Psoas muscle (tissue), 8 donors: Measurements from ENCODE around the gene ATP9B. TPM values are rescaled to one million over a fixed set of nuclear protein-coding genes. Genes with fewer than 3 reads are reported as not detected.

Experiments
- ATAC-seq, 4 donors: fragments of 200-7000 bp; cut with Tn5 transposase; one replicate each; pipeline ENCODE4 v1.9.1; 2020; ENCODE audit warnings: moderate library complexity in 3 of 4, mild to moderate bottlenecking in 2 of 4
- DNase-seq, 2 donors: peaks; one replicate each; pipeline ENCODE4 v3.0.0-alpha.2; 2020
- H3K27ac ChIP-seq: fragments of 200-600 bp; one replicate; pipeline ENCODE4 v1.8.0; 2022
- H3K27me3 ChIP-seq, 3 donors: fragments of 200-600 bp in 1 of 3; one replicate each; pipeline versions ENCODE4 v1.6.1 to v1.8.0; 2013 to 2022; ENCODE audit warnings: low read length in 2 of 3, mild to moderate bottlenecking in 2 of 3, moderate library complexity in 1 of 3; ENCODE audit not compliant: insufficient read depth in 3 of 3
- H3K36me3 ChIP-seq, 2 donors: fragments of 200-600 bp in 1 of 2; one replicate each; pipeline versions ENCODE4 v1.6.1 to v1.8.0; 2013 to 2022; ENCODE audit warnings: low read depth in 1 of 2, mild to moderate bottlenecking in 1 of 2, moderate library complexity in 1 of 2; ENCODE audit not compliant: insufficient read depth in 1 of 2
- H3K4me1 ChIP-seq: fragments of 200-600 bp; one replicate; pipeline ENCODE4 v1.8.0; 2022
- H3K4me3 ChIP-seq: fragments of 200-600 bp; one replicate; pipeline ENCODE4 v1.8.0; 2022; ENCODE audit warnings: mild to moderate bottlenecking
- H3K9me3 ChIP-seq: fragments of 200-600 bp; one replicate; pipeline ENCODE4 v1.8.0; 2022
- WGBS, 3 donors: extraction: QIAGEN DNeasy Blood & Tissue Kit; methylation state at CpG; one replicate each; pipeline versions ENCODE4 v1.1.6 to v1.1.7; 2013; 5-methylcytosine and 5-hydroxymethylcytosine counted together
- intact Hi-C, 2 donors: fragments of 100-400 bp; cut with DNase I; formaldehyde crosslinking; loops; one replicate each; pipeline versions ENCODE4 v1.11.0 to v1.14.2; 2022
- polyA plus RNA-seq, 3 donors: library from polyadenylated mRNA; stranded (reverse); fragments of 200-250 nt; gene quantifications; one replicate each; pipeline ENCODE4 v1.2.3, GENCODE V29; 2013
- total RNA-seq, 4 donors: library from RNA; stranded (reverse); fragmentation: NEBNext Ultra II Directional in 2 of 4; extraction: Animal tissue kit (Norgen Biotek cat#: 25700) in 2 of 4; gene quantifications; one replicate each; pipeline versions ENCODE4 v1.2.1 to v1.2.4, GENCODE V29; 2021 to 2023
- TF ChIP-seq, protein P1 (sequence below): fragments of 200-600 bp; IDR thresholded peaks from one replicate; pipeline ENCODE4 v1.8.0; 2022; ENCODE audit warnings: antibody characterized with exemption
- donor health status: healthy with polysubstance abuse.
- donor health status: DM: no; HTN: no; CAD: no; lungs with moderate emphysema.
- donor health status: Bipolar disorder and iron deficiency.
- donor health status: healthy.
- donor health status: DM: yes; HTN: yes; CAD: no.
- donor health status: DM: no; HTN: no; CAD: no.
- donor health status: DM: no; HTN: no; CAD: no.
- donor health status: DM: yes; HTN: yes; CAD: no.

Gene ATP9B
- total and polyA plus RNA-seq, 7 donors: 5.0 to 22.1 (median 9.8) TPM

DNA sequence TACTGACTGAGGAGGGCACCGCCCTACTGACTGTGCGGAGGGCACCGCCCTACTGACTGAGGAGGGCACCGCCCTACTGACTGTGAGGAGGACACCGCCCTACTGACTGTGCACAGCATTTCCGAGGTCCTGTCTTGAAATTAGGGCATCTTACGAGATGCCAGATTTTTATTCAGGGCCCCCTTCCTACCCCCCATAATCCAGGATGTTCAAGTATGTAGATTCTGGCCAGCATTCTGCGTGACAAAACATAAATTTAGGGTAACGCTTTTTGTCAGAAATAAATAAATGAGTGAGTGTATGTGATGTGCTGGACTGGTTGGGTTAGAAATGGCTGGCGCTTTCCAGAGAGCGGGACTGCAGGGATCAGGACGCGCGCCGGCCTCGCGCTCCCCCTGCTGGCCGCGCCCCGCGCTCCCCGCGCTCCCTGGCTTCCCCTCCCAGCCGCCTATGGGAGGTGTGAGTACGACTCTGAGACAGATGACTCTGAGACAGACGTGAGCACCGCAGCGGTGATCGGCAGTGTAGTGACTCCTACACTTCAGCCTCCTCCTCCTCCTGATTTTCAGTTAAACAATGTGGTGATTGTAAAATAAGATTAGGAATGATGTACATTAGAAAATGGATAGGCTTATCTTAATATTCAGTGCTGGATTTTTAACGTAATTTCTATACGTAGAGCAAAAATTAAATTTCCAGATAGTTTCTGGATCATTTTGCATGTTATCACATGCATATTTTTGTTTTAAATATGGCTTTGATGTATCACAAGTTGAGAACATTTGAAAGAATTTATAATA lies 177.3 kb downstream of the ATP9B start:
- intact Hi-C loops: loop anchor here in 1 of 2 donors (2.0 to 10.0 kb wide), 3 partner anchors 182 to 372 kb away; partner anchors contain the start of gene ATP9B
- 23 to 32% (median 26%) methylated on average over 30 to 31 of the region's 31 CpGs for WGBS, 3 donors
- no peak overlapping the region for H3K27ac ChIP-seq
- no peaks in the 10 kb centered on the region for H3K9me3 ChIP-seq
- peak; percentile 65 to 77 for DNase-seq
- H3K27me3 ChIP-seq: no peaks in the 10 kb centered on the region
- ATAC-seq: peak; percentile 89 to 99 (median 98)
- H3K36me3 ChIP-seq: no peaks in the 10 kb centered on the region
- TF ChIP-seq, protein P1, sequence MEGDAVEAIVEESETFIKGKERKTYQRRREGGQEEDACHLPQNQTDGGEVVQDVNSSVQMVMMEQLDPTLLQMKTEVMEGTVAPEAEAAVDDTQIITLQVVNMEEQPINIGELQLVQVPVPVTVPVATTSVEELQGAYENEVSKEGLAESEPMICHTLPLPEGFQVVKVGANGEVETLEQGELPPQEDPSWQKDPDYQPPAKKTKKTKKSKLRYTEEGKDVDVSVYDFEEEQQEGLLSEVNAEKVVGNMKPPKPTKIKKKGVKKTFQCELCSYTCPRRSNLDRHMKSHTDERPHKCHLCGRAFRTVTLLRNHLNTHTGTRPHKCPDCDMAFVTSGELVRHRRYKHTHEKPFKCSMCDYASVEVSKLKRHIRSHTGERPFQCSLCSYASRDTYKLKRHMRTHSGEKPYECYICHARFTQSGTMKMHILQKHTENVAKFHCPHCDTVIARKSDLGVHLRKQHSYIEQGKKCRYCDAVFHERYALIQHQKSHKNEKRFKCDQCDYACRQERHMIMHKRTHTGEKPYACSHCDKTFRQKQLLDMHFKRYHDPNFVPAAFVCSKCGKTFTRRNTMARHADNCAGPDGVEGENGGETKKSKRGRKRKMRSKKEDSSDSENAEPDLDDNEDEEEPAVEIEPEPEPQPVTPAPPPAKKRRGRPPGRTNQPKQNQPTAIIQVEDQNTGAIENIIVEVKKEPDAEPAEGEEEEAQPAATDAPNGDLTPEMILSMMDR: peak; percentile 94
- peaks cover 17% of the 10 kb centered on the region for H3K4me1 ChIP-seq
- no peak overlapping the region for H3K4me3 ChIP-seq

DNA sequence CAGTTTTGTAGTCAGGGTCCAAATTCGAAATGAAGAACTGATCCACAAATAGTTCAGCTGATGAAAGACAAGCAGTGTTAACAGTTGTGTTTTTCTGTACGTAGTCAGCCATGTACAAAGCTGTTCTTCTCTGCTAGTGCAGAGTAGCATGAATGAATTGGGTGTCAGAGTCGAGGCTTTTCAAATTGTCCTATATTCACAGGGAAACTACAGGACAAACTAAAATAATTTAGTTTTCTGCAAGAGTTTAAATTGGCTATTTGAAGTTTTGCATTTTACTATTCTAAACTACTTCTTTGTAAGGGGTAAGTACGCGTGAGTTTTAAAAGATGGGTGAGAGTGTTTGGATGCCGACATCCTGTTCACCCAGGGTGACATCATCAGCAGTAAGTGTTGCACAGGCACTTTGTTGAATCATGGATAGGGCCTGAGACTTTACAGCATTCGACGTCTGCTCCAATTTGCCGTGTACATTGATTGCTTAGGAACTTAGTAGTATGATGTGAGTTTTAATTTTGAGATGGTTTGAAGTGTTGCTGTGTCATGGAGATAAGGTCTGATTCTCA lies 179.4 kb downstream of the ATP9B start:
- 89 to 91% (median 90%) methylated on average over 9 of the region's 9 CpGs for WGBS, 3 donors
- Histone ChIP-seq H3K4me3 (no peak overlapping the region), H3K36me3 (peaks cover 0 to 5% of the 10 kb centered on the region in 2 donors), H3K27ac (no peak overlapping the region), H3K27me3 (no peaks in the 10 kb centered on the region), H3K9me3 (no peaks in the 10 kb centered on the region), H3K4me1 (peaks cover 10% of the 10 kb centered on the region)
- intact Hi-C loops: loop anchor here in 1 of 2 donors (10.0 kb wide), 2 partner anchors 184 to 264 kb away; partner anchors contain the start of gene ATP9B
- no peak for DNase-seq
- ATAC-seq: no peak
- TF ChIP-seq, protein P1: no peak

DNA sequence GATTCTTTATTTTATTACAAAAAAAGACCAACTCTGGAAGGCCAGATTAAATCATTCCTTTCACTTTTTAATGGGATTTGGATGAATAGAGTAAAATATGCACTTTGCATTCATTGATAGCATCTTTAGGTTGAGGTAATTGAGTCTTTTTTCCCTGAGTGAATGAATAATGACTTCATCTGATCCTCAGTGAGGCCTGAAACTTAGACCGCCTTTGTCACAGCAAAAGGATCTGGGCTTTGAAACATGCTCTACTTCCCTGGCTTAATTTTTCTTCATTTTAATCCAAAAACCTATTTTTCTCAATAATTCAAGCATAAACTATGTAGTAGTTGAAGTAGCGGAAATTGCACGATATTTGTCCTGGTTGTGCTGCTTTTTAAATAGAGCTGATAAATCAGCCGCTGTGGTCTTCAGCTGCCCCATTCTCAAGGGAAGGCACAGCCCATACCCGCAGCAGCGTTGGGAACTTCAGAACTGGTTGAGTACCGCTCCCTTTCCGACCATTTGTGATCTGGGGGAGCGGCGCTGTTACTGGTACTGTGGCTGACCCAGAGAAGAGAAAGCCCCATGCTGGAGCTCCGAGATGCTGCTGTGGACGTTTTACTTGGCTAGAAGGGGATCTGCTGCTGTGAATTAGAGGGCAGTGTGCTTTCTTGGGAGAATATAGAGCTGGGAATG lies 181.2 kb downstream of the ATP9B start:
- 87 to 91% (median 88%) methylated on average over 12 of the region's 12 CpGs for WGBS, 3 donors
- DNase-seq (no peak), ATAC-seq (no peak)
- Histone ChIP-seq H3K27me3 (no peaks in the 10 kb centered on the region), H3K27ac (no peak overlapping the region), H3K36me3 (peaks cover 3 to 14% of the 10 kb centered on the region in 2 donors), H3K4me1 (no peaks in the 10 kb centered on the region), H3K9me3 (no peaks in the 10 kb centered on the region), H3K4me3 (no peak overlapping the region)
- TF ChIP-seq, protein P1: no peak
- intact Hi-C loops: no loop called here

DNA sequence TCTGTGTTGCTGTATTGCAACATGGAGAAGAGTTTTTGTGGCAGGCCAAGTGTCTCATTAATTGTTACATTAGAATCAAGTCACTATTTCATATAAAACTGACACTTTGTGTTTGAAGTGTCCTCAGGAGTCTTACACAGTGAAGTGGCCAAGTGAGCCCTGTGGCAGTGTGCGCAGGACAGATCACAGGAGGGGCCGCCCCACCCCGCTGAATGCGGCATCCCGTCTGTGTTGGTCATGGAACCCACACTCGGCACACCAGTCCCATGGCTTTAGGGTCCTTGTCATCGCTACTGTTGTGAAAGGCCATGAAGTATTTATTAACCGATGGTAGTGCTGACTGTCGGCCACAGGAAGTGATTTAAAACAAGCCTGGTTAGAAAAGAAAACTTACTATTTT lies 181.8 kb downstream of the ATP9B start:
- TF ChIP-seq, protein P1: no peak

More for the DNA sequence above, 181.8 kb downstream of the ATP9B start:
- Histone ChIP-seq H3K4me3 (no peak overlapping the region), H3K27me3 (no peaks in the 10 kb centered on the region), H3K9me3 (no peaks in the 10 kb centered on the region), H3K4me1 (no peaks in the 10 kb centered on the region), H3K36me3 (peaks cover 3 to 14% of the 10 kb centered on the region in 2 donors), H3K27ac (no peak overlapping the region)
- WGBS, 3 donors: 88 to 95% (median 93%) methylated on average over 9 of the region's 9 CpGs
- DNase-seq: no peak
- intact Hi-C loops: no loop called here
- no peak for ATAC-seq
